Muscle of leg (tissue), 16 donors: Measurements from ENCODE around the gene MT1A. TPM values are rescaled to one million over a fixed set of nuclear protein-coding genes. Genes with fewer than 3 reads are reported as not detected.

Source experiments
- DNase-seq: peaks from one replicate; pipeline ENCODE4 v3.0.0; 2013
- H3K27ac ChIP-seq: one replicate; pipeline ENCODE4 v1.5.1; 2013; ENCODE audit warnings: mild to moderate bottlenecking, low read length, control low read depth
- H3K27me3 ChIP-seq: one replicate; pipeline ENCODE4 v1.6.1; 2013; ENCODE audit warnings: low read length; ENCODE audit not compliant: control insufficient read depth, insufficient read depth
- H3K36me3 ChIP-seq: one replicate; pipeline ENCODE4 v1.6.1; 2013; ENCODE audit warnings: low read length; ENCODE audit not compliant: control insufficient read depth, insufficient read depth
- H3K4me1 ChIP-seq: one replicate; pipeline ENCODE4 v1.6.1; 2013; ENCODE audit warnings: low read length; ENCODE audit not compliant: control insufficient read depth, insufficient read depth
- H3K4me3 ChIP-seq: one replicate; pipeline ENCODE4 v1.5.1; 2013; ENCODE audit warnings: low read length, control low read depth
- H3K9me3 ChIP-seq: replicated peaks from 2 replicates; pipeline ENCODE4 v1.6.1; 2013; ENCODE audit warnings: low read depth, low read length; ENCODE audit not compliant: control insufficient read depth
- WGBS: methylation state at CpG from one replicate; pipeline ENCODE4 v1.1.5; 2013; ENCODE audit warnings: missing lambda C conversion rate; ENCODE audit not compliant: insufficient coverage; 5-methylcytosine and 5-hydroxymethylcytosine counted together
- long read RNA-seq, 11 donors: transcript quantifications; one replicate each; lab custom pipeline, GENCODE V29; 2026
- polyA plus RNA-seq, 8 donors: library from polyadenylated mRNA; unstranded; fragments of 120-200 nt; gene quantifications; one replicate each; pipeline versions ENCODE4 v1.2.1 to v1.2.3, GENCODE V29; 2013; ENCODE audit warnings: inconsistent platforms in 1 of 8, low replicate concordance in 1 of 8; ENCODE audit not compliant: insufficient read length in 8 of 8, insufficient read depth in 1 of 8
- total RNA-seq: library from RNA; stranded (reverse); fragments of 120-200 nt; gene quantifications from one replicate; pipeline ENCODE4 v1.2.4, GENCODE V29; 2013

MT1A gene
- total RNA-seq (0.58 TPM), polyA plus RNA-seq (under 1 TPM in 2 of 8 donors, not detected in 6; 0.41 to 0.55 TPM)
- long read RNA-seq, donor 1 = 0 reads
- long read RNA-seq, donor 2 = 0 reads
- long read RNA-seq, donor 3, partial matches to known transcripts = 0 of 1 reads
- long read RNA-seq, donor 3, other reads (novel, unspliced or antisense) = 0 of 1 reads
- long read RNA-seq, donor 4 = 0 reads
- long read RNA-seq, donor 5 = 0 reads
- long read RNA-seq, donor 6 = 0 reads
- long read RNA-seq, donor 7 = 0 reads
- long read RNA-seq, donor 8, partial matches to known transcripts = 0 of 1 reads
- long read RNA-seq, donor 8, other reads (novel, unspliced or antisense) = 0 of 1 reads
- long read RNA-seq, donor 9 = 0 reads
- long read RNA-seq, donor 10 = 0 reads
- long read RNA-seq, donor 11 = 0 reads

- H3K27me3 ChIP-seq = peaks cover 93% of the 10 kb centered on the region
- H3K27ac ChIP-seq = no peak within 1 kb of the TSS
- no peaks in the 10 kb centered on the region for H3K9me3 ChIP-seq
- H3K4me1 ChIP-seq = peaks cover 19% of the 10 kb centered on the region
- H3K36me3 ChIP-seq = no peaks in the 10 kb centered on the region
- H3K4me3 ChIP-seq = peak within 1 kb of the TSS; percentile 46
- 2% methylated on average over 61 of the region's 68 CpGs for WGBS
- peak; percentile 72 for DNase-seq
These were observed at the start of gene MT1A for GRCh38 chr16:56637814-56638750. TSS of gene MT1A (plus strand) at chr16:56638666. CDS start at chr16:56638739, 73 bp downstream.

GRCh38 chr16:56588781-56589140 is 49.7 kb upstream of the MT1A start:
- DNase-seq = no peak
- H3K36me3 ChIP-seq = no peaks in the 10 kb centered on the region
- H3K27ac ChIP-seq = no peak overlapping the region
- peaks cover 20% of the 10 kb centered on the region for H3K4me1 ChIP-seq
- 25% methylated on average over 8 of the region's 9 CpGs for WGBS
- peak overlapping the region; percentile 11 for H3K4me3 ChIP-seq
- H3K27me3 ChIP-seq = peaks cover 58% of the 10 kb centered on the region
- no peaks in the 10 kb centered on the region for H3K9me3 ChIP-seq

GRCh38 chr16:56589141-56590039 is 49.1 kb upstream of the MT1A start, which contains the start of gene MT3:
TSS of gene MT3 (plus strand) at chr16:56589528. CDS start at chr16:56589591, 63 bp downstream.
- H3K27me3 ChIP-seq = peaks cover 55% of the 10 kb centered on the region
- H3K4me1 ChIP-seq = peaks cover 20% of the 10 kb centered on the region
- H3K9me3 ChIP-seq = peaks cover 4% of the 10 kb centered on the region
- peak; percentile 53 for DNase-seq
- peak within 1 kb of the TSS; percentile 25 for H3K4me3 ChIP-seq
- no peak within 1 kb of the TSS for H3K27ac ChIP-seq
- 3% methylated on average over 85 of the region's 87 CpGs for WGBS
- no peaks in the 10 kb centered on the region for H3K36me3 ChIP-seq

- Histone ChIP-seq H3K36me3 (no peaks in the 10 kb centered on the region), H3K4me1 (peaks cover 20% of the 10 kb centered on the region), H3K27ac (no peak overlapping the region), H3K9me3 (peaks cover 4% of the 10 kb centered on the region), H3K27me3 (peaks cover 47% of the 10 kb centered on the region), H3K4me3 (no peak overlapping the region)
- WGBS = 83% methylated on average over 1 of the region's 4 CpGs
- peak; percentile 43 for DNase-seq
These were observed 46.9 kb upstream of the MT1A start for GRCh38 chr16:56591377-56592060.

- peaks cover 4% of the 10 kb centered on the region for H3K9me3 ChIP-seq
- H3K4me3 ChIP-seq = no peak overlapping the region
- H3K36me3 ChIP-seq = no peaks in the 10 kb centered on the region
- DNase-seq = no peak
- peaks cover 20% of the 10 kb centered on the region for H3K4me1 ChIP-seq
- peaks cover 25% of the 10 kb centered on the region for H3K27me3 ChIP-seq
- 60% methylated on average over 2 of the region's 6 CpGs for WGBS
- H3K27ac ChIP-seq = no peak overlapping the region
These were observed 44.7 kb upstream of the MT1A start for GRCh38 chr16:56593573-56594291.

GRCh38 chr16:56594292-56594619 is 44.2 kb upstream of the MT1A start:
- H3K27ac ChIP-seq = no peak overlapping the region
- WGBS = 100% methylated on average over 2 of the region's 5 CpGs
- H3K27me3 ChIP-seq = peaks cover 21% of the 10 kb centered on the region
- DNase-seq = no peak
- peaks cover 4% of the 10 kb centered on the region for H3K9me3 ChIP-seq
- no peak overlapping the region for H3K4me3 ChIP-seq
- peaks cover 20% of the 10 kb centered on the region for H3K4me1 ChIP-seq
- no peaks in the 10 kb centered on the region for H3K36me3 ChIP-seq

- Histone ChIP-seq H3K9me3 (no peaks in the 10 kb centered on the region), H3K36me3 (no peaks in the 10 kb centered on the region), H3K27me3 (peaks cover 15% of the 10 kb centered on the region), H3K4me3 (no peak overlapping the region), H3K4me1 (no peaks in the 10 kb centered on the region), H3K27ac (no peak overlapping the region)
- 27% methylated on average over 5 of the region's 8 CpGs for WGBS
- DNase-seq = no peak
These were observed 38.0 kb upstream of the MT1A start for GRCh38 chr16:56600398-56600999.

- peaks cover 13% of the 10 kb centered on the region for H3K27me3 ChIP-seq
- no peak overlapping the region for H3K27ac ChIP-seq
- no peak overlapping the region for H3K4me3 ChIP-seq
- WGBS = 43% methylated on average over 5 of the region's 9 CpGs
- H3K9me3 ChIP-seq = no peaks in the 10 kb centered on the region
- peaks cover 2% of the 10 kb centered on the region for H3K4me1 ChIP-seq
- DNase-seq = no peak
- H3K36me3 ChIP-seq = no peaks in the 10 kb centered on the region
These were observed 37.1 kb upstream of the MT1A start for GRCh38 chr16:56601325-56601724.
